Activated B cell treated with CpG ODN at 0.5 μM for 24 hours (primary cell): ENCODE results near the gene FADS6. TPM values are rescaled to one million over a fixed set of nuclear protein-coding genes. Genes with fewer than 3 reads are reported as not detected.

ENCODE experiments used
- ATAC-seq: fragments of 200-7000 bp; cut with Tn5 transposase; one replicate; pipeline ENCODE4 v1.10.0; 2021; ENCODE audit warnings: low read depth, mild to moderate bottlenecking, moderate library complexity
- CTCF ChIA-PET: fragments of 350-600 bp; sonication (Branson Sonifier 250); formaldehyde crosslinking; loops from one replicate; lab custom pipeline; 2021; ENCODE audit warnings: antibody characterized with exemption; lab: Charles Lee
- POLR2A ChIA-PET: fragments of 350-600 bp; sonication (Branson Sonifier 250); formaldehyde crosslinking; loops from one replicate; lab custom pipeline; 2021; ENCODE audit warnings: antibody characterized with exemption; lab: Charles Lee
- DNase-seq: peaks from one replicate; pipeline ENCODE4 v3.0.0; 2022
- H3K27ac Mint-ChIP-seq: one replicate; pipeline ENCODE4 v1.8.0; 2020; ENCODE audit warnings: mixed read lengths
- H3K27me3 Mint-ChIP-seq: one replicate; pipeline ENCODE4 v1.8.0; 2021; ENCODE audit warnings: mixed read lengths
- H3K36me3 Mint-ChIP-seq: one replicate; pipeline ENCODE4 v1.8.0; 2021; ENCODE audit warnings: low read depth, mixed read lengths
- H3K4me1 Mint-ChIP-seq: one replicate; pipeline ENCODE4 v1.8.0; 2021; ENCODE audit warnings: mixed read lengths
- H3K4me3 Mint-ChIP-seq: one replicate; pipeline ENCODE4 v1.8.0; 2020; ENCODE audit warnings: mild to moderate bottlenecking, mixed read lengths
- H3K9me3 Mint-ChIP-seq: one replicate; pipeline ENCODE4 v1.8.0; 2020; ENCODE audit warnings: mixed read lengths
- intact Hi-C: fragments of 100-400 bp; cut with micrococcal nuclease; formaldehyde crosslinking; loops from one replicate; pipeline ENCODE4 v1.15.1; 2024
- total RNA-seq: library from RNA; stranded (reverse); gene quantifications from 2 replicates; pipeline ENCODE4 v1.2.3, GENCODE V29; 2022
- TF ChIP-seq, protein P1 (sequence below): fragments of 200-600 bp; IDR thresholded peaks from one replicate; pipeline ENCODE4 v1.8.0; 2022; ENCODE audit warnings: antibody characterized with exemption, mild to moderate bottlenecking

Gene FADS6
- not detected in 2 replicates for total RNA-seq

- intact Hi-C loops, result no loop called here
- DNase-seq, result no peak
- Mint-ChIP-seq H3K27ac (no peak within 1 kb of the TSS), H3K4me3 (peak within 1 kb of the TSS; percentile 37), H3K4me1 (peaks cover 4% of the 10 kb centered on the region), H3K27me3 (peaks cover 23% of the 10 kb centered on the region), H3K9me3 (no peaks in the 10 kb centered on the region), H3K36me3 (no peaks in the 10 kb centered on the region)
- POLR2A ChIA-PET, result no interaction called here
- TF ChIP-seq, protein P1, sequence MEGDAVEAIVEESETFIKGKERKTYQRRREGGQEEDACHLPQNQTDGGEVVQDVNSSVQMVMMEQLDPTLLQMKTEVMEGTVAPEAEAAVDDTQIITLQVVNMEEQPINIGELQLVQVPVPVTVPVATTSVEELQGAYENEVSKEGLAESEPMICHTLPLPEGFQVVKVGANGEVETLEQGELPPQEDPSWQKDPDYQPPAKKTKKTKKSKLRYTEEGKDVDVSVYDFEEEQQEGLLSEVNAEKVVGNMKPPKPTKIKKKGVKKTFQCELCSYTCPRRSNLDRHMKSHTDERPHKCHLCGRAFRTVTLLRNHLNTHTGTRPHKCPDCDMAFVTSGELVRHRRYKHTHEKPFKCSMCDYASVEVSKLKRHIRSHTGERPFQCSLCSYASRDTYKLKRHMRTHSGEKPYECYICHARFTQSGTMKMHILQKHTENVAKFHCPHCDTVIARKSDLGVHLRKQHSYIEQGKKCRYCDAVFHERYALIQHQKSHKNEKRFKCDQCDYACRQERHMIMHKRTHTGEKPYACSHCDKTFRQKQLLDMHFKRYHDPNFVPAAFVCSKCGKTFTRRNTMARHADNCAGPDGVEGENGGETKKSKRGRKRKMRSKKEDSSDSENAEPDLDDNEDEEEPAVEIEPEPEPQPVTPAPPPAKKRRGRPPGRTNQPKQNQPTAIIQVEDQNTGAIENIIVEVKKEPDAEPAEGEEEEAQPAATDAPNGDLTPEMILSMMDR, result no peak
- no peak for ATAC-seq
- CTCF ChIA-PET, result interaction anchor here (0.5 kb wide), 1 partner anchor 102 kb away, joined by 3 read pairs; no protein-coding TSS in a partner anchor
These were observed at the start of gene FADS6 for GRCh38 chr17:74892974-74893911. Gene FADS6 (minus strand): TSS chr17:74893633. CDS start chr17:74893595, 38 bp downstream.

DNA sequence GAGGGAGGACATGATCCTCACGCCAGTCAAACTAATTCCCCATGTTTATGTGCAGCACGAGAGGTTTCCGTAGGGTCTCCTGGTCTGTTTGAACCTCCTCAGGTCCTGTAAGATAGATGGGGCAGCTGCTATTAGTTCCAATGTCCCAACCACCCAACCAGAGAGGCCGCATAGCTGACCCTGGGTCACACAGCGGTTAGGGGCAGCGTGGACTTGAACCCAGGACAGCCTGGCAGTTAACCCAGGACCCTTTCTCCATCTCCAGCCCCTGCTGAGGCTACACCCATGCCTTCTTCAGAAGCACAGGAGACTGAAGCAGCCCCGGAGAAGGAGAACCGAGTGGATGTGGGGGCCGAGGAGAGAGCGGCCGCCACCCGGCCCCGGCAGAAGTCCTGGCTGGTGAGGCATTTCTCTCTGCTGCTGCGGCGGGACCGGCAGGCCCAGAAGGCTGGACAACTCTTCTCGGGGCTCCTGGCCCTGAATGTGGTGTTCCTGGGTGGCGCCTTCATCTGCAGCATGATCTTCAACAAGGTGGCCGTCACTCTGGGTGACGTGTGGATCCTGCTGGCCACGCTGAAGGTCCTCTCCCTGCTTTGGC lies 47.8 kb upstream of the FADS6 start:
- H3K4me1 Mint-ChIP-seq, result no peaks in the 10 kb centered on the region
- H3K27ac Mint-ChIP-seq, result no peak overlapping the region
- ChIA-PET POLR2A (no interaction called here), CTCF (no interaction called here)
- TF ChIP-seq, protein P1, result no peak
- DNase-seq, result no peak
- no peak for ATAC-seq
- no peak overlapping the region for H3K4me3 Mint-ChIP-seq
- no peaks in the 10 kb centered on the region for H3K9me3 Mint-ChIP-seq
- intact Hi-C loops, result no loop called here
- no peaks in the 10 kb centered on the region for H3K36me3 Mint-ChIP-seq
- H3K27me3 Mint-ChIP-seq, result peaks cover 54% of the 10 kb centered on the region

DNA sequence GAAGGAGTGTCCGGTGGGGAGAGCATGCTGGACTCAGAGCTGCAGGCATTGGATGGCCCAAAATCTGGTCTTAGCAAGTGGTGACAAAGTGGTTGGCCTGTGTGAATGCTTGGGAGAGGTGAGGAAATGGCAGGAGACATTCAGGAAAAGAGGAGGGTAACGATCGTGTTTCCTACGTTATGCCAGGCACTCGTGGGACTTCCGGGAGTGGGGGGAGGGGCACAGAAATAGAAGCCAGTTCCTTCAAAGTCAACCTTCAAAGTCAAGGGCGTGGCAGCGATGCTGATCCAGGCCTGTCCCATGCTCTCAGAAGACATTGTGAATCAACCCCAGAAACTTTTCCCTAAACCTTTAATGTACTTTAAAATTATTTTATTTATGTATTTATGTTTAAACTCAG lies 46.1 kb upstream of the FADS6 start:
- POLR2A ChIA-PET, result no interaction called here
- H3K27me3 Mint-ChIP-seq, result peaks cover 56% of the 10 kb centered on the region

DNA sequence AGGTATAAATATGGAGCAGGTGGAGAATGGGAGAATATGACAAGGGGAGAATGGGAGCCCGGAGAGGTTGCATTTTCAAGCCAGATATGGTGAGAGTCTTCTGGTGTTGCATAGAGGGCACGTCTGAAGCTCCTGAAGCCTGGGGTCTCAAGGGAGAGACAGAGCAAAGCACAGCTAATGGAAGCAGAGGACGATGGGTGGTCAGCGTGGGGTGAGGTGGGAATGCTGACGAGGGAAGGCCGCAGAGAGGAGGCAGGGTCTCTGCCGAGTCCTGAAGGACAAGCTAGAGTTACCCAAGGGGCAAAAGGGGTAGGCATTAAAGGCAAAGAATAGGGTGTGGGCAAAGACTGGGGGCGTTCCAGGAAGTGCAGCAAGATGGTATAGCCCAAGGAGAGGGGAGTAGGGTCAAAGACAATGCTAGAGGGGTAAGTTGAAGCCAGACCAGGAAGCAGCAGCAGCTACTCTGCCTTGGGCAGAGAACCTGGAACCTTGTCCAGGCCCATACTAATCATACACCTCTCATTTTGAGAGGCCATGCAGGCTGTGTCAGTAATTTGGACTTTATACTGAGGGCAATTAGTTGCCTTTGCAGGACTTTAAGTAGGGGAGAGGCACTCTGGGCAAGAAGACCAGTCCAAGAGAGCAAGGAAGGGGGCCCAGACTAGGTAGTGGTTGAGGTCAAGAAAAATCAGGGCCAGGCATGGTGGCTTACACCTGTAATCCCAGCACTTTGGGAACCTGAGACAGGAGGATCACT lies 44.9 kb upstream of the FADS6 start:
- Mint-ChIP-seq H3K27ac (no peak overlapping the region), H3K36me3 (no peaks in the 10 kb centered on the region), H3K9me3 (no peaks in the 10 kb centered on the region), H3K4me3 (no peak overlapping the region), H3K27me3 (peaks cover 52% of the 10 kb centered on the region), H3K4me1 (no peaks in the 10 kb centered on the region)
- DNase-seq (no peak), ATAC-seq (no peak)
- CTCF ChIA-PET, result no interaction called here
- TF ChIP-seq, protein P1, result no peak
- intact Hi-C loops, result loop anchor here (5.0 kb wide), 1 partner anchor 36 kb away; no protein-coding TSS in a partner anchor
- POLR2A ChIA-PET, result no interaction called here

More for the DNA sequence above, 46.1 kb upstream of the FADS6 start:
- H3K4me3 Mint-ChIP-seq, result no peak overlapping the region
- DNase-seq, result no peak
- TF ChIP-seq, protein P1, result no peak
- no peak for ATAC-seq
- CTCF ChIA-PET, result no interaction called here
- no peak overlapping the region for H3K27ac Mint-ChIP-seq
- H3K36me3 Mint-ChIP-seq, result no peaks in the 10 kb centered on the region
- no peaks in the 10 kb centered on the region for H3K4me1 Mint-ChIP-seq
- intact Hi-C loops, result loop anchor here (5.0 kb wide), 1 partner anchor 37 kb away; no protein-coding TSS in a partner anchor
- H3K9me3 Mint-ChIP-seq, result no peaks in the 10 kb centered on the region
